ENCODE data around the gene NHSL2.

NHSL2 gene

DNA sequence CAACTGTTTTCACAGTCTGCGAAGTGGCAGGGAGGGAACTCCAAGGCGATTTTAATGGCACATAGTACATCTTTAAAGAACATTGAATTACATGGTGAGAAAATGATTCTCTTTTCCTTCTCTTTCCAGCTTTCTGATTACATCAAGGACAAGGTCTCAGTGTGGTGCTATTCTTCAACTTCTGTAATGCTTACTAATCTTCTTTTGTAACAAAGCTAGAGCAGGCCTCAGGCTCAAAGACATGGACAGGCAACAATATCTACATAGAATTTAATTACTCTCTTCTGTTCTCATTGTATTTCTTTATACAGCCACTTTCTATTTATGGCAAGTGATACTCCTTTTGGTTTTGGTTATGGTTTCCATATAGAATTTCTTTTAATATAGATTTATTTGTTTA lies 172.6 kb downstream of the NHSL2 start:
- H2BK5ac ChIP-seq (ENCODE audit: low read depth, low read length, poor library complexity, severe bottlenecking): no peak overlapping the region
- 100% methylated on average over 2 of the region's 2 CpGs for WGBS
- no peak overlapping the region for H4K91ac ChIP-seq (ENCODE audit: low read length)
- H3K4ac ChIP-seq (ENCODE audit: low read depth in 1 of 2, low read length in 2 of 2): no peak overlapping the region
- H3K4me2 ChIP-seq (ENCODE audit: low read length, poor library complexity, severe bottlenecking): no peak overlapping the region
- DNase-seq: no peak
- no peak overlapping the region for H2BK12ac ChIP-seq (ENCODE audit: low read length in 2 of 2)
- no peaks in the 10 kb centered on the region for H3K36me3 ChIP-seq (ENCODE audit: control insufficient read depth in 1 of 2, insufficient read depth in 2 of 2, low read depth in 1 of 2, low read length in 2 of 2)
- H3K4me1 ChIP-seq (ENCODE audit: control insufficient read depth, insufficient read depth, low read depth, low read length): peaks cover 6% of the 10 kb centered on the region
- no peak overlapping the region for H2AFZ ChIP-seq (ENCODE audit: low read depth, low read length)
- H2AK5ac ChIP-seq (ENCODE audit: low read length, severe bottlenecking): no peak overlapping the region
- H3K9ac ChIP-seq (ENCODE audit: low read length): no peak overlapping the region
- no peak overlapping the region for H3K23ac ChIP-seq (ENCODE audit: low read length in 2 of 2)
- no peak overlapping the region for H3K18ac ChIP-seq (ENCODE audit: low read depth in 1 of 2, low read length in 2 of 2)
- H3K4me3 ChIP-seq (ENCODE audit: insufficient read depth in 1 of 2, low read depth in 1 of 2, low read length in 2 of 2): no peak overlapping the region
- peaks cover 0 to 51% of the 10 kb centered on the region in 2 experiments for H3K27me3 ChIP-seq (ENCODE audit: control insufficient read depth in 1 of 2, insufficient read depth in 1 of 2, low read length in 2 of 2)
- no peaks in the 10 kb centered on the region for H3K79me1 ChIP-seq (replicated peaks; ENCODE audit: low read length, poor library complexity, severe bottlenecking)
- no peak overlapping the region for H4K8ac ChIP-seq (ENCODE audit: low read length)
- H2BK120ac ChIP-seq (ENCODE audit: low read depth, low read length): no peak overlapping the region
- H2BK15ac ChIP-seq (ENCODE audit: low read depth, poor library complexity, severe bottlenecking): no peak overlapping the region
- no peak overlapping the region for H3K27ac ChIP-seq (ENCODE audit: low read length, poor library complexity, severe bottlenecking)
- H3K14ac ChIP-seq (ENCODE audit: low read length in 2 of 2): no peak overlapping the region
- H3K9me3 ChIP-seq (ENCODE audit: control insufficient read depth, low read length): no peaks in the 10 kb centered on the region

GRCh38 chrX:72084114-72084513 lies 173.5 kb downstream of the NHSL2 start:
- no peaks in the 10 kb centered on the region for H3K36me3 ChIP-seq (ENCODE audit: control insufficient read depth in 1 of 2, insufficient read depth in 2 of 2, low read depth in 1 of 2, low read length in 2 of 2)
- 25% methylated on average over 1 of the region's 1 CpG for WGBS
- H3K4me1 ChIP-seq (ENCODE audit: control insufficient read depth, insufficient read depth, low read depth, low read length): peaks cover 6% of the 10 kb centered on the region
- peaks cover 0 to 47% of the 10 kb centered on the region in 2 experiments for H3K27me3 ChIP-seq (ENCODE audit: control insufficient read depth in 1 of 2, insufficient read depth in 1 of 2, low read length in 2 of 2)
- no peak overlapping the region for H3K4ac ChIP-seq (ENCODE audit: low read depth in 1 of 2, low read length in 2 of 2)
- no peak overlapping the region for H3K4me3 ChIP-seq (ENCODE audit: insufficient read depth in 1 of 2, low read depth in 1 of 2, low read length in 2 of 2)
- H2AK5ac ChIP-seq (ENCODE audit: low read length, severe bottlenecking): no peak overlapping the region
- no peak overlapping the region for H2BK5ac ChIP-seq (ENCODE audit: low read depth, low read length, poor library complexity, severe bottlenecking)
- no peak overlapping the region for H3K14ac ChIP-seq (ENCODE audit: low read length in 2 of 2)
- H3K4me2 ChIP-seq (ENCODE audit: low read length, poor library complexity, severe bottlenecking): no peak overlapping the region
- H2BK12ac ChIP-seq (ENCODE audit: low read length in 2 of 2): no peak overlapping the region
- H4K91ac ChIP-seq (ENCODE audit: low read length): no peak overlapping the region
- no peak overlapping the region for H4K8ac ChIP-seq (ENCODE audit: low read length)
- no peak overlapping the region for H3K9ac ChIP-seq (ENCODE audit: low read length)
- no peaks in the 10 kb centered on the region for H3K79me1 ChIP-seq (replicated peaks; ENCODE audit: low read length, poor library complexity, severe bottlenecking)
- H3K23ac ChIP-seq (ENCODE audit: low read length in 2 of 2): no peak overlapping the region
- DNase-seq: no peak
- no peak overlapping the region for H2AFZ ChIP-seq (ENCODE audit: low read depth, low read length)
- no peak overlapping the region for H3K18ac ChIP-seq (ENCODE audit: low read depth in 1 of 2, low read length in 2 of 2)
- H3K27ac ChIP-seq (ENCODE audit: low read length, poor library complexity, severe bottlenecking): no peak overlapping the region
- H2BK120ac ChIP-seq (ENCODE audit: low read depth, low read length): no peak overlapping the region
- H3K9me3 ChIP-seq (ENCODE audit: control insufficient read depth, low read length): no peaks in the 10 kb centered on the region
- no peak overlapping the region for H2BK15ac ChIP-seq (ENCODE audit: low read depth, poor library complexity, severe bottlenecking)

- Histone ChIP-seq H3K9me3 (ENCODE audit: control insufficient read depth, low read length) (no peaks in the 10 kb centered on the region), H2BK120ac (ENCODE audit: low read depth, low read length) (no peak overlapping the region), H2BK5ac (ENCODE audit: low read depth, low read length, poor library complexity, severe bottlenecking) (no peak overlapping the region), H4K8ac (ENCODE audit: low read length) (no peak overlapping the region), H3K27me3 (ENCODE audit: control insufficient read depth in 1 of 2, insufficient read depth in 1 of 2, low read length in 2 of 2) (peaks cover 0 to 44% of the 10 kb centered on the region in 2 experiments), H3K14ac (ENCODE audit: low read length in 2 of 2) (no peak overlapping the region), H2BK12ac (ENCODE audit: low read length in 2 of 2) (no peak overlapping the region), H3K23ac (ENCODE audit: low read length in 2 of 2) (no peak overlapping the region), H3K4me3 (ENCODE audit: insufficient read depth in 1 of 2, low read depth in 1 of 2, low read length in 2 of 2) (no peak overlapping the region), H2AK5ac (ENCODE audit: low read length, severe bottlenecking) (no peak overlapping the region), H3K79me1 (replicated peaks; ENCODE audit: low read length, poor library complexity, severe bottlenecking) (no peaks in the 10 kb centered on the region), H3K18ac (ENCODE audit: low read depth in 1 of 2, low read length in 2 of 2) (no peak overlapping the region), H3K4me1 (ENCODE audit: control insufficient read depth, insufficient read depth, low read depth, low read length) (no peaks in the 10 kb centered on the region), H3K27ac (ENCODE audit: low read length, poor library complexity, severe bottlenecking) (no peak overlapping the region), H3K36me3 (ENCODE audit: control insufficient read depth in 1 of 2, insufficient read depth in 2 of 2, low read depth in 1 of 2, low read length in 2 of 2) (no peaks in the 10 kb centered on the region), H2BK15ac (ENCODE audit: low read depth, poor library complexity, severe bottlenecking) (no peak overlapping the region), H3K4me2 (ENCODE audit: low read length, poor library complexity, severe bottlenecking) (no peak overlapping the region), H3K9ac (ENCODE audit: low read length) (no peak overlapping the region), H4K91ac (ENCODE audit: low read length) (no peak overlapping the region), H3K4ac (ENCODE audit: low read depth in 1 of 2, low read length in 2 of 2) (no peak overlapping the region), H2AFZ (ENCODE audit: low read depth, low read length) (no peak overlapping the region)
- no peak for DNase-seq
- no CpG with 5 or more reads among the region's 1 CpG for WGBS
Observed at GRCh38 chrX:72086995-72087394, 176.3 kb downstream of the NHSL2 start.

DNA sequence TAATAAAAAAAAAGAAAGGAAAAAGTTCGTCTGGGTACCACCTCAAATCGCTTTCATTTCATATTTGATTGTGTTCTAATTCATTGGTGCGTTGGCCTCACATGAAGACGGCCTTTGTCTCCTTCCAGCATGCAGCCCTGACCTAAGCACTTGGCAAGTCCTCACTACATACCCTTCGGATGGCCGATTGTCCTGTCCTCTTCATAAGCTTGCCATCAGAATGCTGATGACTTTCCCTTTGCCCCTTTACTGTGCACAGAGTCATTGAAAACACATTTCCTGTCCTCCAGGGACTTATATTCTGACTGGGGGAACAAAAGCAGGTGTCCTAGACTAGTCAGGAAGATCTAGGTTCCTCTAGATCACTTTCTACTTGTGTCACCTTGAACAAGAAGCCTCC lies 178.1 kb downstream of the NHSL2 start:
- Histone ChIP-seq H3K27me3 (ENCODE audit: control insufficient read depth in 1 of 2, insufficient read depth in 1 of 2, low read length in 2 of 2) (peaks cover 0 to 47% of the 10 kb centered on the region in 2 experiments), H3K14ac (ENCODE audit: low read length in 2 of 2) (no peak overlapping the region), H3K4ac (ENCODE audit: low read depth in 1 of 2, low read length in 2 of 2) (no peak overlapping the region), H3K9me3 (ENCODE audit: control insufficient read depth, low read length) (no peaks in the 10 kb centered on the region), H2BK15ac (ENCODE audit: low read depth, poor library complexity, severe bottlenecking) (no peak overlapping the region), H2BK120ac (ENCODE audit: low read depth, low read length) (no peak overlapping the region), H3K18ac (ENCODE audit: low read depth in 1 of 2, low read length in 2 of 2) (no peak overlapping the region), H3K4me3 (ENCODE audit: insufficient read depth in 1 of 2, low read depth in 1 of 2, low read length in 2 of 2) (no peak overlapping the region), H3K36me3 (ENCODE audit: control insufficient read depth in 1 of 2, insufficient read depth in 2 of 2, low read depth in 1 of 2, low read length in 2 of 2) (no peaks in the 10 kb centered on the region), H4K8ac (ENCODE audit: low read length) (no peak overlapping the region), H2AK5ac (ENCODE audit: low read length, severe bottlenecking) (no peak overlapping the region), H4K91ac (ENCODE audit: low read length) (no peak overlapping the region), H3K9ac (ENCODE audit: low read length) (no peak overlapping the region), H3K23ac (ENCODE audit: low read length in 2 of 2) (no peak overlapping the region), H3K79me1 (replicated peaks; ENCODE audit: low read length, poor library complexity, severe bottlenecking) (no peaks in the 10 kb centered on the region), H3K4me1 (ENCODE audit: control insufficient read depth, insufficient read depth, low read depth, low read length) (no peaks in the 10 kb centered on the region), H2BK5ac (ENCODE audit: low read depth, low read length, poor library complexity, severe bottlenecking) (no peak overlapping the region), H3K4me2 (ENCODE audit: low read length, poor library complexity, severe bottlenecking) (no peak overlapping the region), H2AFZ (ENCODE audit: low read depth, low read length) (no peak overlapping the region), H2BK12ac (ENCODE audit: low read length in 2 of 2) (no peak overlapping the region), H3K27ac (ENCODE audit: low read length, poor library complexity, severe bottlenecking) (no peak overlapping the region)
- DNase-seq: no peak
- WGBS: 87% methylated on average over 6 of the region's 6 CpGs

Measured in mesenchymal stem cell (in vitro differentiated cells and primary cell).